ENCODE results near the gene MAPK8. TPM values are rescaled to one million over a fixed set of nuclear protein-coding genes. Genes with fewer than 3 reads are reported as not detected.
A peak's percentile ranks its signal among the peaks of the same experiment; 100 is the strongest.

The MAPK8 gene
- total and polyA plus RNA-seq, 9 of the 15 experiments (the other 6 are each of a cell fraction or from before 2014, with no cell fraction given) = 6.4 to 159 (median 71.0) TPM

DNA sequence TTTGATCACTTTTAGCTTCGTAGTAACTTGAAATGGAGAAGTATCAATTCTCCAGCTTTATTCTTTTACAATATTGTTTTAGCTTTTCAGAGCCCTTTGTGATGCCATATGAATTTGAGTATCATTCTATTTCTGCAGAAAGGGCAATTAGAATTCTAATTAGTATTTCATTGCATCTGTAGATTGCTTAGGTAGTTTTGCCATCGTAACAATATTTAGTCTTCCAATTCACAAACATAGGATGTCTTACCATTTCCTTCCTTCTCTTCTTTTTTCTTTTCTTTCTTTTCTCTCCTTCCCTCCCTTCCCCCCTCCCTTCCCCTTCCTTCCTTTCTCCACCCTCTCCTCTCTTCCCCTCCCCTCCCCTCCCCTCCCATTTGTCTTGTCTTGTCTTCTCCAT lies 105.0 kb downstream of the MAPK8 start (continued):
- TF ChIP-seq, protein P1, sequence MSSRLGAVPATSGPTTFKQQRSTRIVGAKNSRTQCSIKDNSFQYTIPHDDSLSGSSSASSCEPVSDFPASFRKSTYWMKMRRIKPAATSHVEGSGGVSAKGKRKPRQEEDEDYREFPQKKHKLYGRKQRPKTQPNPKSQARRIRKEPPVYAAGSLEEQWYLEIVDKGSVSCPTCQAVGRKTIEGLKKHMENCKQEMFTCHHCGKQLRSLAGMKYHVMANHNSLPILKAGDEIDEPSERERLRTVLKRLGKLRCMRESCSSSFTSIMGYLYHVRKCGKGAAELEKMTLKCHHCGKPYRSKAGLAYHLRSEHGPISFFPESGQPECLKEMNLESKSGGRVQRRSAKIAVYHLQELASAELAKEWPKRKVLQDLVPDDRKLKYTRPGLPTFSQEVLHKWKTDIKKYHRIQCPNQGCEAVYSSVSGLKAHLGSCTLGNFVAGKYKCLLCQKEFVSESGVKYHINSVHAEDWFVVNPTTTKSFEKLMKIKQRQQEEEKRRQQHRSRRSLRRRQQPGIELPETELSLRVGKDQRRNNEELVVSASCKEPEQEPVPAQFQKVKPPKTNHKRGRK (tag; IDR thresholded peaks at IDR 0.05) = peak; percentile 72; the same call in 1 of the 2 replicates
- TF ChIP-seq FOXJ2 (tag; IDR thresholded peaks at IDR 0.05) (no peak), RBM25 (IDR thresholded peaks at IDR 0.05; ENCODE audit: low read depth, low read length, severe bottlenecking) (peak; percentile 3), HNRNPK (IDR thresholded peaks at IDR 0.05; ENCODE audit: low read depth, low read length, poor library complexity, severe bottlenecking) (peak; percentile 84)
- TF ChIP-seq, protein P2, sequence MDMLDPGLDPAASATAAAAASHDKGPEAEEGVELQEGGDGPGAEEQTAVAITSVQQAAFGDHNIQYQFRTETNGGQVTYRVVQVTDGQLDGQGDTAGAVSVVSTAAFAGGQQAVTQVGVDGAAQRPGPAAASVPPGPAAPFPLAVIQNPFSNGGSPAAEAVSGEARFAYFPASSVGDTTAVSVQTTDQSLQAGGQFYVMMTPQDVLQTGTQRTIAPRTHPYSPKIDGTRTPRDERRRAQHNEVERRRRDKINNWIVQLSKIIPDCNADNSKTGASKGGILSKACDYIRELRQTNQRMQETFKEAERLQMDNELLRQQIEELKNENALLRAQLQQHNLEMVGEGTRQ (CRISPR knock-in tag; IDR thresholded peaks at IDR 0.05) = no peak
- TF ChIP-seq, protein P3, sequence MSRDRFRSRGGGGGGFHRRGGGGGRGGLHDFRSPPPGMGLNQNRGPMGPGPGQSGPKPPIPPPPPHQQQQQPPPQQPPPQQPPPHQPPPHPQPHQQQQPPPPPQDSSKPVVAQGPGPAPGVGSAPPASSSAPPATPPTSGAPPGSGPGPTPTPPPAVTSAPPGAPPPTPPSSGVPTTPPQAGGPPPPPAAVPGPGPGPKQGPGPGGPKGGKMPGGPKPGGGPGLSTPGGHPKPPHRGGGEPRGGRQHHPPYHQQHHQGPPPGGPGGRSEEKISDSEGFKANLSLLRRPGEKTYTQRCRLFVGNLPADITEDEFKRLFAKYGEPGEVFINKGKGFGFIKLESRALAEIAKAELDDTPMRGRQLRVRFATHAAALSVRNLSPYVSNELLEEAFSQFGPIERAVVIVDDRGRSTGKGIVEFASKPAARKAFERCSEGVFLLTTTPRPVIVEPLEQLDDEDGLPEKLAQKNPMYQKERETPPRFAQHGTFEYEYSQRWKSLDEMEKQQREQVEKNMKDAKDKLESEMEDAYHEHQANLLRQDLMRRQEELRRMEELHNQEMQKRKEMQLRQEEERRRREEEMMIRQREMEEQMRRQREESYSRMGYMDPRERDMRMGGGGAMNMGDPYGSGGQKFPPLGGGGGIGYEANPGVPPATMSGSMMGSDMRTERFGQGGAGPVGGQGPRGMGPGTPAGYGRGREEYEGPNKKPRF (IDR thresholded peaks at IDR 0.05; ENCODE audit: low read depth, low read length) = no peak

Measured in K562 (cell line).